Measurements from ENCODE around the gene GALNTL6. TPM values are rescaled to one million over a fixed set of nuclear protein-coding genes. Genes with fewer than 3 reads are reported as not detected.

Gene GALNTL6
- total and polyA plus RNA-seq, 2 of the 4 experiments (the other 2 are of a cell fraction) = under 0.01 TPM; not detected in 1

DNA sequence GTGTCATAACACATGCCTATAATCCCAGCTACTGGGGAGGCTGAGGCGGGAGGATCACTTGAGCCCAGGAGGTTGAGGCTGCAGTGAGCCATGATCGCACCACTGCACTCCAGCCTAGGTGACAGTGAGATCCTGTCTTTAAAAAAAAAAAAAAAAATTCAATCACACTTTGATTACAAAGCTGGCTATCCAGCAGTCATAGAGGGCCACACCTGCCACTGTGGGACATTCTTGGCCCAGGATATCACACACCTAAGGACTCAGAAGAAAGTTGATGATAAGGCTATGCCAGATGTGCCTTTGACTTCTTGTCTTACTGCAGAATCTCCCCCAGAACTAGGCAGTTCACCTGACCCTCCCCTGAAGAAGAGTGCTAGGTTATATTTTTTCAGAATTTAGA, 1232.9 kb downstream of the GALNTL6 start:
- H3K23ac ChIP-seq (ENCODE audit: low read depth, low read length) = no peak overlapping the region
- no peak overlapping the region for H3K9ac ChIP-seq (ENCODE audit: low read depth, low read length)
- CTCF ChIA-PET = no interaction called here
- POLR2A ChIA-PET (ENCODE audit: unreplicated experiment) = no interaction called here
- no peaks in the 10 kb centered on the region for H3K9me1 ChIP-seq (ENCODE audit: insufficient read depth, low read length)
- H2AK9ac ChIP-seq (replicated peaks; ENCODE audit: low read depth, low read length, poor library complexity) = no peak overlapping the region
- no TSS peak for BruUV-seq (replicated peaks)
- no peaks in the 10 kb centered on the region; the same call in 1 of the 2 replicates for H3K27me3 ChIP-seq (ENCODE audit: control insufficient read depth, insufficient read depth, low read length)
- DNase-seq = no peak
- no peak overlapping the region for H4K91ac ChIP-seq (ENCODE audit: insufficient read depth, low read depth, low read length)
- H3K4me2 ChIP-seq (ENCODE audit: low read depth, low read length) = no peak overlapping the region
- in situ Hi-C loops (cut with MboI; ENCODE audit: low sequenced_read_pairs) = no loop called here
- intact Hi-C loops (cut with micrococcal nuclease) = no loop called here
- TF ChIP-seq, protein P1, sequence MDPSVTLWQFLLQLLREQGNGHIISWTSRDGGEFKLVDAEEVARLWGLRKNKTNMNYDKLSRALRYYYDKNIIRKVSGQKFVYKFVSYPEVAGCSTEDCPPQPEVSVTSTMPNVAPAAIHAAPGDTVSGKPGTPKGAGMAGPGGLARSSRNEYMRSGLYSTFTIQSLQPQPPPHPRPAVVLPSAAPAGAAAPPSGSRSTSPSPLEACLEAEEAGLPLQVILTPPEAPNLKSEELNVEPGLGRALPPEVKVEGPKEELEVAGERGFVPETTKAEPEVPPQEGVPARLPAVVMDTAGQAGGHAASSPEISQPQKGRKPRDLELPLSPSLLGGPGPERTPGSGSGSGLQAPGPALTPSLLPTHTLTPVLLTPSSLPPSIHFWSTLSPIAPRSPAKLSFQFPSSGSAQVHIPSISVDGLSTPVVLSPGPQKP (IDR thresholded peaks at IDR 0.05; ENCODE audit: borderline replicate concordance, low read depth, low read length) = no peak
- no peak for TF ChIP-seq MAZ (IDR thresholded peaks at IDR 0.05; ENCODE audit: borderline replicate concordance, low read depth, low read length)
- TF ChIP-seq CHD1 (IDR thresholded peaks at IDR 0.05; ENCODE audit: low read depth, low read length) = no peak
- TF ChIP-seq, protein P2, sequence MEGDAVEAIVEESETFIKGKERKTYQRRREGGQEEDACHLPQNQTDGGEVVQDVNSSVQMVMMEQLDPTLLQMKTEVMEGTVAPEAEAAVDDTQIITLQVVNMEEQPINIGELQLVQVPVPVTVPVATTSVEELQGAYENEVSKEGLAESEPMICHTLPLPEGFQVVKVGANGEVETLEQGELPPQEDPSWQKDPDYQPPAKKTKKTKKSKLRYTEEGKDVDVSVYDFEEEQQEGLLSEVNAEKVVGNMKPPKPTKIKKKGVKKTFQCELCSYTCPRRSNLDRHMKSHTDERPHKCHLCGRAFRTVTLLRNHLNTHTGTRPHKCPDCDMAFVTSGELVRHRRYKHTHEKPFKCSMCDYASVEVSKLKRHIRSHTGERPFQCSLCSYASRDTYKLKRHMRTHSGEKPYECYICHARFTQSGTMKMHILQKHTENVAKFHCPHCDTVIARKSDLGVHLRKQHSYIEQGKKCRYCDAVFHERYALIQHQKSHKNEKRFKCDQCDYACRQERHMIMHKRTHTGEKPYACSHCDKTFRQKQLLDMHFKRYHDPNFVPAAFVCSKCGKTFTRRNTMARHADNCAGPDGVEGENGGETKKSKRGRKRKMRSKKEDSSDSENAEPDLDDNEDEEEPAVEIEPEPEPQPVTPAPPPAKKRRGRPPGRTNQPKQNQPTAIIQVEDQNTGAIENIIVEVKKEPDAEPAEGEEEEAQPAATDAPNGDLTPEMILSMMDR (conservative IDR thresholded peaks at IDR 0.05; ENCODE audit: low read depth, low read length) = no peak
- TF ChIP-seq POLR2A (IDR thresholded peaks at IDR 0.05; ENCODE audit: low read depth, low read length) = no peak
- no peak for TF ChIP-seq CEBPB (IDR thresholded peaks at IDR 0.05; ENCODE audit: low read depth, low read length)
- TF ChIP-seq RCOR1 (IDR thresholded peaks at IDR 0.05; ENCODE audit: insufficient replicate concordance, low read length) = no peak
- TF ChIP-seq RFX5 (IDR thresholded peaks at IDR 0.05; ENCODE audit: low read depth, low read length) = no peak
- TF ChIP-seq NFE2L2 (IDR thresholded peaks at IDR 0.05; ENCODE audit: low read depth, low read length) = no peak
- no peak for TF ChIP-seq RAD21 (IDR thresholded peaks at IDR 0.05; ENCODE audit: low read length)
- TF ChIP-seq, protein P3, sequence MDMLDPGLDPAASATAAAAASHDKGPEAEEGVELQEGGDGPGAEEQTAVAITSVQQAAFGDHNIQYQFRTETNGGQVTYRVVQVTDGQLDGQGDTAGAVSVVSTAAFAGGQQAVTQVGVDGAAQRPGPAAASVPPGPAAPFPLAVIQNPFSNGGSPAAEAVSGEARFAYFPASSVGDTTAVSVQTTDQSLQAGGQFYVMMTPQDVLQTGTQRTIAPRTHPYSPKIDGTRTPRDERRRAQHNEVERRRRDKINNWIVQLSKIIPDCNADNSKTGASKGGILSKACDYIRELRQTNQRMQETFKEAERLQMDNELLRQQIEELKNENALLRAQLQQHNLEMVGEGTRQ (IDR thresholded peaks at IDR 0.05; ENCODE audit: low read depth, low read length) = no peak
- no peak for TF ChIP-seq MAFK (IDR thresholded peaks at IDR 0.05; ENCODE audit: low read depth, low read length)
- no peak for TF ChIP-seq FOS (IDR thresholded peaks at IDR 0.05; ENCODE audit: low read depth, low read length)
- TF ChIP-seq BHLHE40 (IDR thresholded peaks at IDR 0.05; ENCODE audit: low read depth, low read length) = no peak
- no peak for TF ChIP-seq SMC3 (IDR thresholded peaks at IDR 0.05; ENCODE audit: low read depth, low read length)
- no peak for TF ChIP-seq MXI1 (IDR thresholded peaks at IDR 0.05; ENCODE audit: borderline replicate concordance, low read depth, low read length)
- H3K79me1 ChIP-seq (ENCODE audit: low read depth in 1 of 2, low read length in 2 of 2) = no peaks in the 10 kb centered on the region
- no peak overlapping the region for H3K18ac ChIP-seq (ENCODE audit: low read depth, low read length)
- no peak overlapping the region for H2AFZ ChIP-seq (replicated peaks; ENCODE audit: low read length, poor library complexity)
- H3K56ac ChIP-seq (ENCODE audit: extremely low read depth, insufficient read depth, low read length) = no peak overlapping the region
- no peak overlapping the region for H3K14ac ChIP-seq (replicated peaks; ENCODE audit: low read depth, low read length)
- dilution Hi-C loops (cut with HindIII; ENCODE audit: low sequenced_read_pairs, unreplicated experiment) = no loop called here
- no peaks in the 10 kb centered on the region for H4K20me1 ChIP-seq (ENCODE audit: insufficient read depth, low read length)
- no peak overlapping the region for H2BK20ac ChIP-seq (ENCODE audit: low read depth, low read length)
- no peaks in the 10 kb centered on the region for H3K36me3 ChIP-seq (ENCODE audit: control insufficient read depth, insufficient read depth, low read length)
- H4K8ac ChIP-seq (ENCODE audit: low read depth in 2 of 2, low read length in 2 of 2) = no peak overlapping the region
- no CpG with 5 or more reads among the region's 2 CpGs for WGBS, 2 experiments (ENCODE audit: extremely low coverage in 2 of 2, insufficient read length in 1 of 2)
- no peak for ATAC-seq (ENCODE audit: low read depth)
- no peak overlapping the region for H3K4me3 ChIP-seq (ENCODE audit: insufficient read depth, low read depth, low read length)
- H3K27ac ChIP-seq (ENCODE audit: insufficient read depth, low read length) = no peak overlapping the region
- H2AK5ac ChIP-seq (ENCODE audit: low read depth, low read length) = no peak overlapping the region
- no peak overlapping the region for H2BK5ac ChIP-seq (ENCODE audit: low read depth, low read length, poor library complexity, severe bottlenecking)
- H2BK120ac ChIP-seq (ENCODE audit: low read depth, low read length) = no peak overlapping the region
- no peak overlapping the region for H3K4ac ChIP-seq (ENCODE audit: low read depth, low read length)
- no peaks in the 10 kb centered on the region for H3K9me3 ChIP-seq (ENCODE audit: control insufficient read depth, insufficient read depth, low read length)
- H3K4me1 ChIP-seq (ENCODE audit: control insufficient read depth, insufficient read depth, low read length) = no peaks in the 10 kb centered on the region
- H2BK15ac ChIP-seq (ENCODE audit: low read depth, low read length) = no peak overlapping the region
- no peak overlapping the region for H4K5ac ChIP-seq (ENCODE audit: low read depth, low read length)
